ENCODE measurements around the gene SMIM1. TPM values are rescaled to one million over a fixed set of nuclear protein-coding genes. Genes with fewer than 3 reads are reported as not detected.
A peak's percentile ranks its signal among the peaks of the same experiment; 100 is the strongest.

Gene SMIM1
- total and polyA plus RNA-seq, 5 donors from 2014 or later = 0.62 to 1.2 (median 0.81) TPM

DNA sequence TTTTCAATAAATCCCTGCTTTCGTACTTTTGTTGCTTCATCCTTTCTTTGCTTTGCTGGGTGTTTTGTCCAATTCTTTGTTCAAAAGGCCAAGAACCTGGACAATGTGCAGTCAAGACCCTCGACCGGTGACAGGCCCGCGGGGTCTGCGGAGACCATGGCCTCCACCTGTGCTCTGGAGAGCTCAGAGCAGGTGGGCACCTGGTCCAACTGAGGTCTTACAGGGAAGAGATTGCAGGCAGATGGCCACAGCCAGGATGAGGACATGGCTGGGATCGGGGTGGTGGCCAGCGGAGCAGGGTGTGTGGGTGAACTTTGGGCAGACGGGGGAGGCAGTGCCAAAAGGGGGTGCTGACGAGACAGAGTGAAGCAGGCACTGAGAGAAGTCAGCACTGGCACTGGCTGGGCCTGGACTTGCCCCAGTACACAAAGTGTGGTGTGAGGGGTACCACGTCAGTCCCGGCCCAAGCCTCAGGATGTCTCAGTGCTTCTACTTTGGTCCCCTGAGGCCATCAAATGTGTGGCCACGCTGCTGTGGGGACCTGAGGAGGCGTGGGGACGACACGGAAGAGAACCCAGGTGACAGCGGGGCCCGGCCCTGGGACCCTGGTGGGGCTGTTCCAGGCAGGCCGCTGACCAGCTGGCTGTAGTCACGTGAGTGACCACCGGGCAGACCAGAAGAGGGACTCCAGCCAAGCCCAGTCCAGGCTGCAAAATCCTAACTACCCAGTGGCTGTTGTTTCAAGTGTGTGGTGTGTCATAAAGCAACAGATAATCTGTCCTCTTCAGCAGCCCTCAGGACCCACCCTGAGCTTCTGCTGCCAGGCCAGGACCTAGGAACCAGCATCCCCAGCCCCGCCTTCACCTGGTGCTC is 30.7 kb upstream of the SMIM1 start:
- Histone ChIP-seq H3K4me1 (ENCODE audit: control insufficient read depth, insufficient read depth, low read length, poor library complexity, severe bottlenecking) (peaks cover 5% of the 10 kb centered on the region), H3K27me3 (ENCODE audit: control insufficient read depth, insufficient read depth, low read length) (no peaks in the 10 kb centered on the region), H3K9me3 (ENCODE audit: control insufficient read depth in 2 of 2, low read length in 2 of 2) (no peaks in the 10 kb centered on the region), H3K4me3 (ENCODE audit: low read depth, low read length) (no peak overlapping the region), H3K36me3 (ENCODE audit: control insufficient read depth, insufficient read depth, low read length) (peaks cover 30% of the 10 kb centered on the region), H3K27ac (ENCODE audit: insufficient read depth, low read length, poor library complexity, severe bottlenecking) (no peak overlapping the region)
- Mint-ChIP-seq H3K27ac (no peak overlapping the region), H3K4me1 (peaks cover 5 to 32% (median 13%) of the 10 kb centered on the region in 4 donors), H3K27me3 (no peaks in the 10 kb centered on the region), H3K4me3 (no peak overlapping the region), H3K36me3 (peaks cover 26% of the 10 kb centered on the region), H3K9me3 (no peaks in the 10 kb centered on the region)
- DNase-seq = no peak
- no peak for ATAC-seq (ENCODE audit: low read depth in 2 of 2)

DNA sequence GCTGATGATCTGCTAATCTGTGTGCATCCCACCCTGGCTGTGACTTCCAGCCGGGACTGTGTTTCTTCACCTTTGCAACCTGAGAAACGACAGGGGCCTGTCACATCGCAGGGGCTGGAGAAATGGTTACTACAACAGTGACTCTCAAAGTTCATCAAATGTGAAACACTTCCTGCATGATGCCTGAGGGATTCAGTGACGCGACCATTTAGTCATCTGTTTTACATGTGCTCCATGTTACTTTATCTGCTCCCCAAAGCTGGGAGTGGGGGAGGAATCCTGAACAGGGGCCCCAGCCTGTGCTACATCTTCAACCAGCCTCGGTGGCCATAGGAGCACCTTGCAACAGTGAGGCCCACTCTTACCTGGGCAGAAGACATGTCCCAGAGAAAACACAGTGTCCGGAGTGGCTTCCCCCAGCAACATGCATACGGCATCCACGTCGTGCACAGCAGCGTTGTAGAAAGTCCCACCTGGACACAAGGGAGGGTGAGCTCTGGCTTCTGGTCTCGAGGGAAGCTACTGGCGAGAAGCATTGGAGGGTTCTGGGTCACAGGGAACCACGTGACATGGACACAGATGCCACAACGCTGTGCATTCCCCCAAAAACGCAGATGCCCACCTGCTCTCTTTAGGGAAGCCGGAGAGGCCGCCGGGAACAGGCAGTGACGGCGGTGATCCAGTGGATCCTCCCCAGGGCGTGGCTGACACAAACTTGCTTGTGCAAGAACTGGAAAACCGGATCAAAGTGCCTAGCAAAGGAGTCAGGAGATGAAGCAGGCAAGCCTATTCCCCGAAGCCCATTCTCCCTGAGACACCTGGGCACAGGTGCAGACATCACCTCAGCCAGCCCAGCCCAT is 29.9 kb upstream of the SMIM1 start:
- H3K36me3 ChIP-seq (ENCODE audit: control insufficient read depth, insufficient read depth, low read length) = peaks cover 26% of the 10 kb centered on the region
- H3K27ac Mint-ChIP-seq = no peak overlapping the region
- H3K9me3 Mint-ChIP-seq = no peaks in the 10 kb centered on the region
- H3K9me3 ChIP-seq (ENCODE audit: control insufficient read depth in 2 of 2, low read length in 2 of 2) = no peaks in the 10 kb centered on the region
- no peak for ATAC-seq (ENCODE audit: low read depth in 2 of 2)
- no peak overlapping the region for H3K27ac ChIP-seq (ENCODE audit: insufficient read depth, low read length, poor library complexity, severe bottlenecking)
- DNase-seq = no peak
- peaks cover 5 to 34% (median 14%) of the 10 kb centered on the region in 4 donors for H3K4me1 Mint-ChIP-seq
- H3K4me1 ChIP-seq (ENCODE audit: control insufficient read depth, insufficient read depth, low read length, poor library complexity, severe bottlenecking) = peaks cover 12% of the 10 kb centered on the region
- peak overlapping the region in 1 of 4 donors; percentile 60 for H3K4me3 Mint-ChIP-seq
- H3K27me3 Mint-ChIP-seq = no peaks in the 10 kb centered on the region
- H3K4me3 ChIP-seq (ENCODE audit: low read depth, low read length) = no peak overlapping the region
- H3K27me3 ChIP-seq (ENCODE audit: control insufficient read depth, insufficient read depth, low read length) = no peaks in the 10 kb centered on the region
- H3K36me3 Mint-ChIP-seq = peaks cover 20% of the 10 kb centered on the region

DNA sequence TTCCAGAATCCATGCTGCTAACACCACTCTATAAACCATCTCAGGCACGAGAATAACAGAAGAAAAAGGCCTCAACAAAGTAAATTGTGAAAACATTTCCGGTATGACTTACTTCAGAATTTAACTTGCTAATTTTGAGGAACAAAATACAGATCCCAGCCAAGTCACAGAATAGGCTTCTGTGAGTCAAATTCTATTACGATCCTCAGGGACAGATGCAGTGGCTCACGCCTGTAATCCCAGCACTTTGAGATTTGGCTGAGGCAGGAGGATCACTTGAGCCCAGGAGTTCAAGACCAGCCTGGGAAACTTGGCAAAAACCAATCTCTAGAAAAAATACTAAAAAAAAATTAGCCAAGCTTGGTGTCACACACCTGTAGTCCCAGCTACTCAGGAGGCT is 29.1 kb upstream of the SMIM1 start:
- Mint-ChIP-seq H3K27ac (no peak overlapping the region), H3K9me3 (no peaks in the 10 kb centered on the region), H3K4me3 (peak overlapping the region in 1 of 4 donors; percentile 60)

DNA sequence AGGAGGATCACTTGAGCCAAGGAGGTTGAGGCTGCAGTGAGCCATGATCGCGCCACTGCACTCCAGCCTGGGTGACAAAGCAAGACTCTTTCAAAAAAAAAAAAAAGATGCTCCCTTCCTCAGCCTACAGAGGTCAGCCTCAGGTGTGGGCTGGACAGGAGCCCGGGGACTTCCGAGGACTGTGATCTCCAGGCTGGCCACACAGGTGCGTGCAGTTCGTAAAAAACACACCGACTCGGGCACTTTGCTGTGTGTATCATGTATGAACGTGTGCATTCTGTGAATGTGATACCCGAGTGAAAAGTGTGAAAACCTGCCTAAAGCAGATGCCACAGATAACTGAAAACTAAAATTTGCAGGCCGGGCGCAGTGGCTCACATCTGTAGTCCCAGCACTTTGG is 28.7 kb upstream of the SMIM1 start:
- H3K36me3 Mint-ChIP-seq = peaks cover 15% of the 10 kb centered on the region
- Histone ChIP-seq H3K36me3 (ENCODE audit: control insufficient read depth, insufficient read depth, low read length) (peaks cover 15% of the 10 kb centered on the region), H3K9me3 (ENCODE audit: control insufficient read depth in 2 of 2, low read length in 2 of 2) (no peaks in the 10 kb centered on the region), H3K27ac (ENCODE audit: insufficient read depth, low read length, poor library complexity, severe bottlenecking) (no peak overlapping the region), H3K4me1 (ENCODE audit: control insufficient read depth, insufficient read depth, low read length, poor library complexity, severe bottlenecking) (peaks cover 18% of the 10 kb centered on the region), H3K27me3 (ENCODE audit: control insufficient read depth, insufficient read depth, low read length) (no peaks in the 10 kb centered on the region), H3K4me3 (ENCODE audit: low read depth, low read length) (no peak overlapping the region)
- no peaks in the 10 kb centered on the region for H3K9me3 Mint-ChIP-seq
- peaks cover 5 to 43% (median 17%) of the 10 kb centered on the region in 4 donors for H3K4me1 Mint-ChIP-seq
- H3K4me3 Mint-ChIP-seq = peak overlapping the region in 1 of 4 donors; percentile 77
- DNase-seq (no peak), ATAC-seq (ENCODE audit: low read depth in 2 of 2) (no peak)
- peaks cover 4% of the 10 kb centered on the region for H3K27me3 Mint-ChIP-seq
- H3K27ac Mint-ChIP-seq = no peak overlapping the region

More for the DNA sequence above, 29.1 kb upstream of the SMIM1 start:
- no peak for ATAC-seq (ENCODE audit: low read depth in 2 of 2)
- Mint-ChIP-seq H3K4me1 (peaks cover 5 to 42% (median 17%) of the 10 kb centered on the region in 4 donors), H3K27me3 (peaks cover 4% of the 10 kb centered on the region), H3K36me3 (peaks cover 15% of the 10 kb centered on the region)
- no peak for DNase-seq
- Histone ChIP-seq H3K27ac (ENCODE audit: insufficient read depth, low read length, poor library complexity, severe bottlenecking) (no peak overlapping the region), H3K36me3 (ENCODE audit: control insufficient read depth, insufficient read depth, low read length) (peaks cover 19% of the 10 kb centered on the region), H3K9me3 (ENCODE audit: control insufficient read depth in 2 of 2, low read length in 2 of 2) (no peaks in the 10 kb centered on the region), H3K4me3 (ENCODE audit: low read depth, low read length) (no peak overlapping the region), H3K4me1 (ENCODE audit: control insufficient read depth, insufficient read depth, low read length, poor library complexity, severe bottlenecking) (peaks cover 18% of the 10 kb centered on the region), H3K27me3 (ENCODE audit: control insufficient read depth, insufficient read depth, low read length) (no peaks in the 10 kb centered on the region)

DNA sequence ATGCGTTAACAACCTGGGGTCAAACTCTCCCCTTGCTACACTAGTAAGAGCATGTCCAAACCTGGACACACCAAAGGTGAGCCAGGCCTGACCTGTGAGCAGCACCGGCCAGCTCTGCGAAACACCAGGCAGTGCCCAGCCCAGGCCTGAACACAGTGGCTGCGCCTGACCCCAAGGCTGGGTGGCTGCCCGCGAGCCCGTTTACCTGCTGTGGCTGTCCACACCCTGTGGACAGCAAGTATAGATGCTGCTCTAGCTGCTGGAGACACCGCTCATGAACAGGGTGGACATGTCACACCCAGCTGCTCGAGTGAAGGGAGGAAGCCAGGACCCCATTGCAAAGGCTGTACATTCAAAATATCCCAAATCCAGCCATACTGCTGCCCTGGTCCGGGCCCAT is 27.9 kb upstream of the SMIM1 start:
- no peak overlapping the region for H3K4me3 ChIP-seq (ENCODE audit: low read depth, low read length)
- peaks cover 18% of the 10 kb centered on the region for H3K4me1 ChIP-seq (ENCODE audit: control insufficient read depth, insufficient read depth, low read length, poor library complexity, severe bottlenecking)
- Mint-ChIP-seq H3K4me3 (peak overlapping the region in 1 of 4 donors; percentile 5), H3K27me3 (peaks cover 4% of the 10 kb centered on the region), H3K36me3 (peaks cover 15% of the 10 kb centered on the region), H3K9me3 (no peaks in the 10 kb centered on the region), H3K4me1 (peaks cover 5 to 43% (median 17%) of the 10 kb centered on the region in 4 donors), H3K27ac (no peak overlapping the region)
- peaks cover 9% of the 10 kb centered on the region for H3K36me3 ChIP-seq (ENCODE audit: control insufficient read depth, insufficient read depth, low read length)
- no peak overlapping the region for H3K27ac ChIP-seq (ENCODE audit: insufficient read depth, low read length, poor library complexity, severe bottlenecking)
- DNase-seq = no peak
- H3K27me3 ChIP-seq (ENCODE audit: control insufficient read depth, insufficient read depth, low read length) = no peaks in the 10 kb centered on the region
- H3K9me3 ChIP-seq (ENCODE audit: control insufficient read depth in 2 of 2, low read length in 2 of 2) = no peaks in the 10 kb centered on the region
- no peak for ATAC-seq (ENCODE audit: low read depth in 2 of 2)

DNA sequence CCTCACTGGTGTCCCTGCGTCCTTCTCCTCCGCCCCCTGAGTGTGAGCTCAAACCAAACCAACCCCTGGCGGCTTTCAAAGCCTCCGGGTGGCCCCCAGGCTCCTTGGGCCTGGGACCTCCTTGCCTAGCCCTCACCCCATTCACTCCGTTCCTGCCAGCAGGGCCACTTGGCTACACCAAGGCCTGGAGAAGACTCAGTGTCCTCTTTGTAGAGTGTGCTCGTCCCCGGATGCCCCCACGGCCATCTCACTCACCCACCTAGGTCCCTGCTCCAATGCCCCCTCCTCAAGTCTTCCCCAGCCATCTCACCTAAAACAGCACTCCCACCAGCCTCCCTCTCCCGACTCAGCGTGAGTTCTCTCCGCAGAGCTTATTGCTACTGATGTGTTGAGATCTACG is 27.5 kb upstream of the SMIM1 start:
- H3K4me1 Mint-ChIP-seq = peaks cover 5 to 43% (median 17%) of the 10 kb centered on the region in 4 donors
- peaks cover 4% of the 10 kb centered on the region for H3K27me3 Mint-ChIP-seq

DNA sequence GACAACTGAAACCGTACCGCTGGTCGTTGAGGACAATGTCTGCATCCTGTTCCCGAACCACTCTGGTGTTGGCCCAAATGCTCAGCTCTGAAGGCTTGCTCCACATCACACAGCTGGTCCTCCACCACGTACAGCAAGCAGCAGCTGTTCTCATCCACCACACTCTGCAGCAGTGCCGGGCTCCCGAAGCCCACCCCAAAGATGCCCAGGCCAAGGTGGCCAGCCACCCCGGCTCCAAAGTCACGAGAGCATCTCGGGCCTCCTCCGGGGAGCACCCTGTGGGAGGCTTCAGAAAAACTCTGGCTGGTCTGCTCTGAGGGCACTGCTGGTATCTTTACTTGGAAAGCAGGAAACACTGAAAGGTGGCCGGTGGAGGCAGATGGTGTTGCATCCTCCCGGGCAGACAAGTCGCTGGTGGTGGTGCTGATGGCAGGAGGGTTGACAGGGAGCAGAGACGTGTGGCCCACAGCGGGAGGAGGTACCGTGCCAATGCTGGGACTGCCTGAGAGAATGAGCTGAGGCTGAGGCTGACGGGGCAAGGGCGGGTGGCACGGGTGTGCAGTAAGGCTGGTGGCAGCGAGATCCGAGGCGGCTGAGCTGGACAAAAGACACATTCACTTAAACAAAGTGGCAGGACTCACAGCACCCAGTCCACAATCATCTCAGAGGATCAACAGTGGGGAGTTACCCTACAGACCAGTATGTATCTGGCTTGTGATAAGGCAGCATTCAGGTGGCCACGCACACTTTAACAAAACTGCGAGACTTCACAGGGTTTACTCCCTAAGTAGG is 26.8 kb upstream of the SMIM1 start:
- H3K4me1 Mint-ChIP-seq = peaks cover 5 to 43% (median 17%) of the 10 kb centered on the region in 4 donors
- no peaks in the 10 kb centered on the region for H3K9me3 Mint-ChIP-seq
- ATAC-seq (ENCODE audit: low read depth in 2 of 2) (no peak), DNase-seq (peak in 1 of 3 donors; percentile 4)
- Histone ChIP-seq H3K27me3 (ENCODE audit: control insufficient read depth, insufficient read depth, low read length) (no peaks in the 10 kb centered on the region), H3K4me3 (ENCODE audit: low read depth, low read length) (no peak overlapping the region), H3K4me1 (ENCODE audit: control insufficient read depth, insufficient read depth, low read length, poor library complexity, severe bottlenecking) (peaks cover 18% of the 10 kb centered on the region), H3K36me3 (ENCODE audit: control insufficient read depth, insufficient read depth, low read length) (peaks cover 9% of the 10 kb centered on the region), H3K27ac (ENCODE audit: insufficient read depth, low read length, poor library complexity, severe bottlenecking) (no peak overlapping the region), H3K9me3 (ENCODE audit: control insufficient read depth in 2 of 2, low read length in 2 of 2) (no peaks in the 10 kb centered on the region)
- peak overlapping the region; percentile 80 to 89 (median 84) for H3K4me3 Mint-ChIP-seq
- H3K27me3 Mint-ChIP-seq = peaks cover 4% of the 10 kb centered on the region
- peaks cover 15% of the 10 kb centered on the region for H3K36me3 Mint-ChIP-seq
- H3K27ac Mint-ChIP-seq = peak overlapping the region in 2 of 3 donors; percentile 71 to 89

More for the DNA sequence above, 27.5 kb upstream of the SMIM1 start:
- H3K4me3 Mint-ChIP-seq = peak overlapping the region in 3 of 4 donors; percentile 55 to 74 (median 69)
- DNase-seq (no peak), ATAC-seq (ENCODE audit: low read depth in 2 of 2) (no peak)
- no peaks in the 10 kb centered on the region for H3K9me3 Mint-ChIP-seq
- no peak overlapping the region for H3K27ac ChIP-seq (ENCODE audit: insufficient read depth, low read length, poor library complexity, severe bottlenecking)
- no peaks in the 10 kb centered on the region for H3K9me3 ChIP-seq (ENCODE audit: control insufficient read depth in 2 of 2, low read length in 2 of 2)
- peaks cover 18% of the 10 kb centered on the region for H3K4me1 ChIP-seq (ENCODE audit: control insufficient read depth, insufficient read depth, low read length, poor library complexity, severe bottlenecking)
- H3K27ac Mint-ChIP-seq = peak overlapping the region in 1 of 3 donors; percentile 89
- H3K4me3 ChIP-seq (ENCODE audit: low read depth, low read length) = no peak overlapping the region
- H3K36me3 Mint-ChIP-seq = peaks cover 15% of the 10 kb centered on the region
- H3K27me3 ChIP-seq (ENCODE audit: control insufficient read depth, insufficient read depth, low read length) = no peaks in the 10 kb centered on the region
- H3K36me3 ChIP-seq (ENCODE audit: control insufficient read depth, insufficient read depth, low read length) = peaks cover 9% of the 10 kb centered on the region

All from CD4-positive, CD25-positive, alpha-beta regulatory T cell (primary cell).